ENCODE results near the gene ACYP1. TPM values are rescaled to one million over a fixed set of nuclear protein-coding genes. Genes with fewer than 3 reads are reported as not detected.

ACYP1 gene
- total and polyA plus RNA-seq, 2 of the 13 experiments (the other 11 are each of a cell fraction or from before 2014, with no cell fraction given), result 9.7 to 22.4 TPM

DNA sequence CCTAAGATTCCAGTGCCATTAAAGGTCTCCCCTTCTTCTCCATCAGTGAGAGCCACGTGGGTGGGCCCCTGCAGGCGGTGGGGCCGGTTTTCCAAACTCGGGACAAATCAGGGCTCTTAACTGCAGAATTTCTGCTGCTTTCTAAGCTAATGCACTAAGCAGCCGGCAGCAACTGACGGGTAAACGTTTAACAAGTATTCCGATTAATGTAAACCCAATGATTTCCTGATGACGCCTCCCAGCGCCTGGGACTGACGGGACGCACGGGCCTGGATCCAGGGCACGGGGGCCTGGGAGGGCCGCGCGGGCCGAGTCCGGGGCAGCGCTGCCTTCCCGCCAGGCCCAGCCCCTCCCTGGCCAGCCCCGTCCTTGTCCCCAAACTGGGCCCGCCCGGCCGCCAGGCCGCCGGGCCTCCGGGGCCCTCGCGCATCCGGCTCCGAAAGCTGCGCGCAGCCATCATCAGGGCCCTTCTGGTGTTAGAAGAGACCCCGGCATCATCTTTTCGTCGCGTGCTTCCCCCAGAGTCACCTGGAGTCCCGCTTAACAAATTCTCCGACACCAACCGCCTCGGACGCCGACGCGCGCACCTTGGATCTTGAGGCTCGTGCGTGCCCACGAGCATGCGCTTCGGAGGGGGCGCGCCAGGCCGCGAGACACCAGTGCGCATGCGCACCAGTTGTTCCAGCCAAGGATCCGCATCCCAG lies 12.8 kb downstream of the ACYP1 start, which contains the start of gene MLH3 (continued):
- TF ChIP-seq FOXM1 (CRISPR knock-in tag; IDR thresholded peaks at IDR 0.05) (no peak), ELF4 (CRISPR knock-in tag; IDR thresholded peaks at IDR 0.05; ENCODE audit: borderline replicate concordance) (no peak), HOXA7 (CRISPR knock-in tag; IDR thresholded peaks at IDR 0.05) (no peak), E2F2 (CRISPR knock-in tag; IDR thresholded peaks at IDR 0.05; ENCODE audit: borderline replicate concordance) (peak; percentile 58; the same call in 1 of the 2 replicates), ZNF331 (CRISPR knock-in tag; IDR thresholded peaks at IDR 0.05) (no peak), MATR3 (CRISPR knock-in tag; IDR thresholded peaks at IDR 0.05) (no peak), ZNF619 (CRISPR knock-in tag; IDR thresholded peaks at IDR 0.05) (no peak), MLX (CRISPR knock-in tag; IDR thresholded peaks at IDR 0.05) (no peak), ZNF329 (CRISPR knock-in tag; IDR thresholded peaks at IDR 0.05; ENCODE audit: low read depth) (no peak; the same call in 1 of the 2 replicates), NCOA2 (CRISPR knock-in tag; IDR thresholded peaks at IDR 0.05) (no peak), ZMYM2 (CRISPR knock-in tag; IDR thresholded peaks at IDR 0.05) (peak; percentile 42; the same call in 1 of the 2 replicates), TEAD3 (CRISPR knock-in tag; optimal IDR thresholded peaks at IDR 0.05; ENCODE audit: borderline replicate concordance) (peak; percentile 36), ZSCAN25 (CRISPR knock-in tag; IDR thresholded peaks at IDR 0.05) (peak; percentile 35; the same call in 1 of the 2 replicates), ZNF704 (CRISPR knock-in tag; IDR thresholded peaks at IDR 0.05; ENCODE audit: borderline replicate concordance) (no peak), RBM39 (IDR thresholded peaks at IDR 0.05; ENCODE audit: low read depth, low read length, poor library complexity, severe bottlenecking) (no peak), ZNF446 (CRISPR knock-in tag; IDR thresholded peaks at IDR 0.05) (no peak), JUNB (CRISPR knock-in tag; IDR thresholded peaks at IDR 0.05; ENCODE audit: borderline replicate concordance) (no peak), ZNF670 (CRISPR knock-in tag; IDR thresholded peaks at IDR 0.05; ENCODE audit: borderline replicate concordance) (no peak), FOXC1 (CRISPR knock-in tag; IDR thresholded peaks at IDR 0.05; ENCODE audit: borderline replicate concordance) (peak; percentile 78), MED1 (CRISPR knock-in tag; IDR thresholded peaks at IDR 0.05) (peak; percentile 43), ETS1 (CRISPR knock-in tag; IDR thresholded peaks at IDR 0.05) (no peak), SIN3A (IDR thresholded peaks at IDR 0.05; ENCODE audit: borderline replicate concordance, low read depth, low read length) (no peak), EEA1 (CRISPR knock-in tag; IDR thresholded peaks at IDR 0.05; ENCODE audit: borderline replicate concordance) (peak; percentile 86; the same call in 1 of the 2 replicates), ZNF737 (CRISPR knock-in tag; IDR thresholded peaks at IDR 0.05; ENCODE audit: borderline replicate concordance) (no peak)
- TF ChIP-seq, protein P1, sequence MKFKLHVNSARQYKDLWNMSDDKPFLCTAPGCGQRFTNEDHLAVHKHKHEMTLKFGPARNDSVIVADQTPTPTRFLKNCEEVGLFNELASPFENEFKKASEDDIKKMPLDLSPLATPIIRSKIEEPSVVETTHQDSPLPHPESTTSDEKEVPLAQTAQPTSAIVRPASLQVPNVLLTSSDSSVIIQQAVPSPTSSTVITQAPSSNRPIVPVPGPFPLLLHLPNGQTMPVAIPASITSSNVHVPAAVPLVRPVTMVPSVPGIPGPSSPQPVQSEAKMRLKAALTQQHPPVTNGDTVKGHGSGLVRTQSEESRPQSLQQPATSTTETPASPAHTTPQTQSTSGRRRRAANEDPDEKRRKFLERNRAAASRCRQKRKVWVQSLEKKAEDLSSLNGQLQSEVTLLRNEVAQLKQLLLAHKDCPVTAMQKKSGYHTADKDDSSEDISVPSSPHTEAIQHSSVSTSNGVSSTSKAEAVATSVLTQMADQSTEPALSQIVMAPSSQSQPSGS (CRISPR knock-in tag; IDR thresholded peaks at IDR 0.05), result 0 out of 2 replicates have a peak, but pooled peaks have one; percentile 21

Data from HepG2 (cell line).